Parathyroid adenoma (tissue), 2 donors: ENCODE measurements around the gene SVIL.
"Not testable (repeated sequence)": the region's sequence is repeated elsewhere in the genome, so short reads cannot be mapped to it uniquely, and the experiment has no call there.

Source experiments
- H2AFZ ChIP-seq: fragments of 300-600 bp; sonication (generic); one replicate; pipeline ENCODE4 v1.7.0; 2017; ENCODE audit warnings: antibody characterized with exemption, mild to moderate bottlenecking
- H3K27ac ChIP-seq: fragments of 300-600 bp; sonication (generic); one replicate; pipeline ENCODE4 v1.7.0; 2017
- H3K27me3 ChIP-seq: fragments of 300-600 bp; sonication (generic); one replicate; pipeline ENCODE4 v1.7.0; 2017; ENCODE audit warnings: low read length; ENCODE audit not compliant: control insufficient read depth, insufficient read depth
- H3K36me3 ChIP-seq: fragments of 300-600 bp; sonication (generic); one replicate; pipeline ENCODE4 v1.7.0; 2017; ENCODE audit warnings: low read length; ENCODE audit not compliant: control insufficient read depth, insufficient read depth
- H3K4me1 ChIP-seq: fragments of 300-600 bp; sonication (generic); one replicate; pipeline ENCODE4 v1.7.0; 2017; ENCODE audit warnings: control low read depth
- H3K4me2 ChIP-seq: fragments of 300-600 bp; sonication (generic); one replicate; pipeline ENCODE4 v1.7.0; 2017; ENCODE audit warnings: low read length
- H3K4me3 ChIP-seq: fragments of 300-600 bp; sonication (generic); one replicate; pipeline ENCODE4 v1.7.0; 2017; ENCODE audit warnings: low read depth, low read length
- H3K79me2 ChIP-seq: fragments of 300-600 bp; sonication (generic); one replicate; pipeline ENCODE4 v1.7.0; 2017; ENCODE audit warnings: control low read depth
- H3K9ac ChIP-seq: fragments of 300-600 bp; sonication (generic); one replicate; pipeline ENCODE4 v1.7.0; 2017; ENCODE audit warnings: mild to moderate bottlenecking
- H3K9me3 ChIP-seq: fragments of 300-600 bp; sonication (generic); one replicate; pipeline ENCODE4 v1.7.0; 2017; ENCODE audit warnings: low read length; ENCODE audit not compliant: control insufficient read depth
- CTCF ChIP-seq: fragments of 300-600 bp; sonication (generic); IDR thresholded peaks from one replicate; pipeline ENCODE4 v1.7.0; 2017; ENCODE audit warnings: antibody characterized with exemption, mild to moderate bottlenecking
- donor health status: primary hyperparathyroidism.

Gene SVIL

GRCh38 chr10:29492774-29493173 is 142.0 kb downstream of the SVIL start:
- no peaks in the 10 kb centered on the region for H3K9me3 ChIP-seq
- H3K9ac ChIP-seq = no peak overlapping the region
- no peaks in the 10 kb centered on the region for H3K4me1 ChIP-seq
- H3K27me3 ChIP-seq = no peaks in the 10 kb centered on the region
- H3K36me3 ChIP-seq = no peaks in the 10 kb centered on the region
- H3K4me2 ChIP-seq = no peak overlapping the region
- no peak overlapping the region for H3K27ac ChIP-seq
- no peak for TF ChIP-seq CTCF
- no peak overlapping the region for H2AFZ ChIP-seq
- no peak overlapping the region for H3K4me3 ChIP-seq
- H3K79me2 ChIP-seq = peaks cover 4% of the 10 kb centered on the region

- no peak overlapping the region for H3K4me3 ChIP-seq
- H3K36me3 ChIP-seq = no peaks in the 10 kb centered on the region
- H3K9ac ChIP-seq = no peak overlapping the region
- no peaks in the 10 kb centered on the region for H3K27me3 ChIP-seq
- H3K79me2 ChIP-seq = peaks cover 4% of the 10 kb centered on the region
- H3K4me1 ChIP-seq = no peaks in the 10 kb centered on the region
- no peaks in the 10 kb centered on the region for H3K9me3 ChIP-seq
- no peak overlapping the region for H3K27ac ChIP-seq
- no peak overlapping the region for H3K4me2 ChIP-seq
- no peak overlapping the region for H2AFZ ChIP-seq
- no peak for TF ChIP-seq CTCF
These were observed 142.9 kb downstream of the SVIL start for GRCh38 chr10:29491918-29492317.

- not testable (repeated sequence) for H3K79me2 ChIP-seq, H3K9ac ChIP-seq, H2AFZ ChIP-seq, H3K27ac ChIP-seq, H3K4me1 ChIP-seq, H3K27me3 ChIP-seq, H3K4me2 ChIP-seq, H3K4me3 ChIP-seq, H3K36me3 ChIP-seq, H3K9me3 ChIP-seq
These were observed 143.9 kb downstream of the SVIL start for GRCh38 chr10:29490781-29491280.

- not testable (repeated sequence) for H3K9me3 ChIP-seq, H3K4me1 ChIP-seq, H2AFZ ChIP-seq, H3K27me3 ChIP-seq, H3K4me3 ChIP-seq, H3K9ac ChIP-seq, H3K36me3 ChIP-seq, H3K27ac ChIP-seq, H3K79me2 ChIP-seq, H3K4me2 ChIP-seq
These were observed 146.3 kb downstream of the SVIL start for GRCh38 chr10:29488471-29488870.

- H3K9me3 ChIP-seq, H3K4me1 ChIP-seq, H3K27ac ChIP-seq, H3K79me2 ChIP-seq, H3K9ac ChIP-seq, H3K36me3 ChIP-seq, H3K27me3 ChIP-seq, H3K4me2 ChIP-seq, H3K4me3 ChIP-seq, H2AFZ ChIP-seq: not testable (repeated sequence)
These were observed 146.9 kb downstream of the SVIL start for GRCh38 chr10:29487884-29488266.

GRCh38 chr10:29487032-29487883 is 147.5 kb downstream of the SVIL start:
- H2AFZ ChIP-seq, H3K4me1 ChIP-seq, H3K79me2 ChIP-seq, H3K36me3 ChIP-seq, H3K4me3 ChIP-seq, H3K9ac ChIP-seq, H3K4me2 ChIP-seq, H3K9me3 ChIP-seq, H3K27ac ChIP-seq, H3K27me3 ChIP-seq: not testable (repeated sequence)
